ENCODE measurements around the gene ZNF76. TPM values are rescaled to one million over a fixed set of nuclear protein-coding genes. Genes with fewer than 3 reads are reported as not detected.

Gene ZNF76
- total and polyA plus RNA-seq, 2 donors (not counting 1 experiment from before 2014, with no cell fraction given), result 96.9 to 145 TPM

DNA sequence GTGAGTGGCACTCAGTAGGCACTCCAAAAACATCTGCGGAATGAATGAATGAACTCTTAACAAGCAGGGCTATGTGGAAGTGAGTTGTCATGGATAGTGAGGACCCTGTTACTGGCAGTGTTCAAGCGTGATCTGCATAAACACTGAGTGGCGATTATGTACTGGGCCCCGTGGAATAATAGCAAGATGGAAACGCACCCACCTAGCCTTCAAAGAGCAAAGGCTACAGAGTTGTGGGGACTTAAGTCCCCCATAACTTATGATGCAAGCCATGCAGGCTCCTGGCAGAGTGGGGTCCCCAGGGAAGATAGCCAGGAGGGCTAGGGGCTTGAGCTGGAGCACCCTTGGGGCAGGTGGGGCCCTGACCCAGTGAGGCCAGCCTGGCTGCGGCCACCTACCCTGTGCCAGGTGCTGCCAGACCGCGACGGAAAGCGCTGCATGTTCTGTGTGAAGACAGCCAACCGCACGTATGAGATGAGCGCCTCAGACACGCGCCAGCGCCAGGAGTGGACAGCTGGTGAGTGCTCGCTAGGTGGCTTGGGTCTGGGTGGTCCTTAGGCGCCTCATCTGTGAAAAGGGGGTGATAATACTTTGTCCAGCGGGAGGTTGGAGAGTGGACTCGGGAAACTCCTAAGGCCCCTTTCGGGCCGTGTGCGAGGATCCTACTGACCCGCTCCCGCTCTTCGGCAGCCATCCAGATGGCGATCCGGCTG is 58.1 kb downstream of the ZNF76 start:
- ChIA-PET CTCF (interaction anchor here (1.5 to 9.7 kb wide), 3 partner anchors 9 to 20 kb away, joined by 8 to 87 read pairs (median 14); partner anchors contain the start of gene DEF6), POLR2A (no interaction called here)
- no peak overlapping the region for H3K9ac ChIP-seq (ENCODE audit: low read length)
- peaks cover 54% of the 10 kb centered on the region for H3K79me2 ChIP-seq (ENCODE audit: control insufficient read depth, insufficient read depth, low read length)
- no peak overlapping the region for H3K4me3 ChIP-seq (ENCODE audit: control extremely low read depth in 1 of 5, extremely low read depth in 1 of 5, insufficient read depth in 1 of 5, low read depth in 2 of 5, low read length in 4 of 5)
- intact Hi-C loops (cut with micrococcal nuclease), result no loop called here
- H3K36me3 ChIP-seq (replicated peaks in 1 of 2; ENCODE audit: control extremely low read depth in 1 of 2, control insufficient read depth in 1 of 2, extremely low read depth in 1 of 2, insufficient read depth in 2 of 2, low read length in 1 of 2), result peaks cover 0 to 80% of the 10 kb centered on the region in 2 experiments
- H4K20me1 ChIP-seq (ENCODE audit: control insufficient read depth, insufficient read depth, low read length, poor library complexity, severe bottlenecking), result peaks cover 28% of the 10 kb centered on the region
- no peaks in the 10 kb centered on the region for H3K9me3 ChIP-seq (ENCODE audit: control extremely low read depth in 1 of 3, control insufficient read depth in 2 of 3, insufficient read depth in 1 of 3, low read length in 2 of 3)
- no peak for ATAC-seq (ENCODE audit: low read depth)
- H3K4me1 ChIP-seq (ENCODE audit: control insufficient read depth in 2 of 2, insufficient read depth in 2 of 2, low read length in 2 of 2), result peaks cover 2 to 5% of the 10 kb centered on the region in 2 donors
- H2AFZ ChIP-seq (ENCODE audit: insufficient read depth, low read depth, low read length, poor library complexity, severe bottlenecking), result no peak overlapping the region
- no peak overlapping the region for H3K4me3 Mint-ChIP-seq
- DNase-seq, result no peak
- TF ChIP-seq, protein P1, sequence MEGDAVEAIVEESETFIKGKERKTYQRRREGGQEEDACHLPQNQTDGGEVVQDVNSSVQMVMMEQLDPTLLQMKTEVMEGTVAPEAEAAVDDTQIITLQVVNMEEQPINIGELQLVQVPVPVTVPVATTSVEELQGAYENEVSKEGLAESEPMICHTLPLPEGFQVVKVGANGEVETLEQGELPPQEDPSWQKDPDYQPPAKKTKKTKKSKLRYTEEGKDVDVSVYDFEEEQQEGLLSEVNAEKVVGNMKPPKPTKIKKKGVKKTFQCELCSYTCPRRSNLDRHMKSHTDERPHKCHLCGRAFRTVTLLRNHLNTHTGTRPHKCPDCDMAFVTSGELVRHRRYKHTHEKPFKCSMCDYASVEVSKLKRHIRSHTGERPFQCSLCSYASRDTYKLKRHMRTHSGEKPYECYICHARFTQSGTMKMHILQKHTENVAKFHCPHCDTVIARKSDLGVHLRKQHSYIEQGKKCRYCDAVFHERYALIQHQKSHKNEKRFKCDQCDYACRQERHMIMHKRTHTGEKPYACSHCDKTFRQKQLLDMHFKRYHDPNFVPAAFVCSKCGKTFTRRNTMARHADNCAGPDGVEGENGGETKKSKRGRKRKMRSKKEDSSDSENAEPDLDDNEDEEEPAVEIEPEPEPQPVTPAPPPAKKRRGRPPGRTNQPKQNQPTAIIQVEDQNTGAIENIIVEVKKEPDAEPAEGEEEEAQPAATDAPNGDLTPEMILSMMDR (IDR thresholded peaks at IDR 0.05), result no peak
- no peak for TF ChIP-seq EZH2 (IDR thresholded peaks at IDR 0.05; ENCODE audit: borderline replicate concordance, insufficient read depth, low read depth, low read length, poor library complexity, severe bottlenecking)
- H3K4me1 Mint-ChIP-seq, result peaks cover 20% of the 10 kb centered on the region
- H3K9me3 Mint-ChIP-seq (ENCODE audit: insufficient read depth), result no peaks in the 10 kb centered on the region
- 98% methylated on average over 28 of the region's 28 CpGs for WGBS (ENCODE audit: insufficient coverage)
- no peak overlapping the region for H3K4me2 ChIP-seq (replicated peaks; ENCODE audit: low read depth, low read length, poor library complexity, severe bottlenecking)
- H3K27me3 Mint-ChIP-seq, result no peaks in the 10 kb centered on the region
- no peaks in the 10 kb centered on the region for H3K27me3 ChIP-seq (replicated peaks in 1 of 4; ENCODE audit: control extremely low read depth in 1 of 4, control insufficient read depth in 3 of 4, insufficient read depth in 4 of 4, low read length in 3 of 4)
- no peak overlapping the region for H3K27ac Mint-ChIP-seq
- no peak overlapping the region for H3K27ac ChIP-seq (ENCODE audit: low read length in 2 of 2)

All from B cell (primary cell).